ENCODE results near the gene PDK1. TPM values are rescaled to one million over a fixed set of nuclear protein-coding genes. Genes with fewer than 3 reads are reported as not detected.

The PDK1 gene
- total RNA-seq, 4 donors from 2014 or later, result 13.2 to 32.6 (median 18.1) TPM

GRCh38 chr2:172643142-172643541 lies 87.3 kb downstream of the PDK1 start:
- TF ChIP-seq CTCF (IDR thresholded peaks at IDR 0.05; ENCODE audit: low read depth), result no peak

GRCh38 chr2:172647439-172647838 lies 91.5 kb downstream of the PDK1 start:
- TF ChIP-seq CTCF (IDR thresholded peaks at IDR 0.05; ENCODE audit: low read depth), result no peak

GRCh38 chr2:172655091-172655837 lies 99.4 kb downstream of the PDK1 start:
- TF ChIP-seq CTCF (IDR thresholded peaks at IDR 0.05; ENCODE audit: low read depth), result no peak

- no peak for TF ChIP-seq CTCF (IDR thresholded peaks at IDR 0.05; ENCODE audit: low read depth)
Measured at GRCh38 chr2:172655838-172656573, 100.1 kb downstream of the PDK1 start.

Small RNAs within 50 kb of the gene (small RNA-seq; reads per million reads assigned to genes)
- 0.49 reads per million for gene RF00019

Other genes with a start within 250 kb of the PDK1 start
- gene ITGA6, start 128.5 kb upstream of the PDK1 start, total RNA-seq, result 100 to 1,000 TPM in 2 of 4 donors, 10 to 100 TPM in 2; 43.7 to 133 (median 78.9) TPM
- 10 to 100 TPM in 2 of 4 donors, 1 to 10 TPM in 2; 7.0 to 15.0 (median 11.2) TPM for gene RAPGEF4, start 179.8 kb downstream of the PDK1 start, total RNA-seq